HepG2 (cell line): Measurements from ENCODE around the gene CIAO3. TPM values are rescaled to one million over a fixed set of nuclear protein-coding genes. Genes with fewer than 3 reads are reported as not detected.

Experiments
- BCL6 ChIP-seq: IDR thresholded peaks from 2 replicates; pipeline ENCODE4 v1.6.1; 2016; ENCODE audit warnings: missing genetic modification reagents, missing compliant biosample characterization
- ELF4 ChIP-seq: sonication (generic); formaldehyde crosslinking; IDR thresholded peaks from 2 replicates; pipeline ENCODE4 v1.5.0; 2020; ENCODE audit warnings: missing genetic modification reagents, mild to moderate bottlenecking, moderate library complexity, borderline replicate concordance
- ETV5 ChIP-seq: IDR thresholded peaks from 2 replicates; pipeline ENCODE4 v1.6.1; 2018; ENCODE audit warnings: missing biosample characterization, missing genetic modification reagents, inconsistent platforms, borderline replicate concordance
- HOXA7 ChIP-seq: sonication (generic); formaldehyde crosslinking; IDR thresholded peaks from 2 replicates; pipeline ENCODE4 v1.8.1; 2022; ENCODE audit warnings: mild to moderate bottlenecking, missing genetic modification reagents, moderate library complexity
- IKZF1 ChIP-seq: fragments of 450-650 bp; IDR thresholded peaks from 2 replicates; pipeline ENCODE4 v1.7.1; 2016
- MAZ ChIP-seq, 2 experiments: sonication (generic) in 1 of 2; formaldehyde crosslinking in 1 of 2; IDR thresholded peaks; 2 replicates each; pipeline versions ENCODE4 v1.5.0 to v1.6.1; 2012 to 2020; ENCODE audit warnings: low read depth in 2 of 2, mild to moderate bottlenecking in 2 of 2, borderline replicate concordance in 1 of 2, improper control_type of control experiment in 1 of 2, low read length in 1 of 2, missing genetic modification reagents in 1 of 2, moderate library complexity in 1 of 2
- MTA3 ChIP-seq: sonication (generic); formaldehyde crosslinking; IDR thresholded peaks from 2 replicates; pipeline ENCODE4 v1.4.0; 2020; ENCODE audit warnings: missing genetic modification reagents
- NBN ChIP-seq: fragments of 450-650 bp; conservative IDR thresholded peaks from 2 replicates; pipeline ENCODE4 v1.6.1; 2017
- RXRB ChIP-seq: IDR thresholded peaks from 2 replicates; pipeline ENCODE4 v1.6.1; 2016; ENCODE audit warnings: borderline replicate concordance, missing genetic modification reagents, missing compliant biosample characterization
- ZBTB26 ChIP-seq: IDR thresholded peaks from 2 replicates; pipeline ENCODE4 v1.6.1; 2016; ENCODE audit warnings: missing compliant biosample characterization, missing genetic modification reagents, borderline replicate concordance
- ZFP90 ChIP-seq: sonication (generic); formaldehyde crosslinking; IDR thresholded peaks from 2 replicates; pipeline ENCODE4 v1.8.0; 2022; ENCODE audit warnings: missing genetic modification reagents, mild to moderate bottlenecking, inconsistent platforms, borderline replicate concordance
- ZFYVE20 ChIP-seq: sonication (generic); formaldehyde crosslinking; IDR thresholded peaks from 2 replicates; pipeline ENCODE4 v1.8.0; 2023; ENCODE audit warnings: low read depth, mild to moderate bottlenecking, moderate library complexity, missing genetic modification reagents, borderline replicate concordance
- ZIK1 ChIP-seq: sonication (generic); formaldehyde crosslinking; IDR thresholded peaks from 2 replicates; pipeline ENCODE4 v1.5.0; 2020; ENCODE audit warnings: mild to moderate bottlenecking, low read depth, missing genetic modification reagents, borderline replicate concordance
- ZNF10 ChIP-seq: sonication (generic); formaldehyde crosslinking; IDR thresholded peaks from 2 replicates; pipeline ENCODE4 v1.4.0; 2020; ENCODE audit warnings: mild to moderate bottlenecking, low read depth, missing genetic modification reagents, borderline replicate concordance
- ZNF556 ChIP-seq: sonication (generic); formaldehyde crosslinking; IDR thresholded peaks from 2 replicates; pipeline ENCODE4 v1.4.0; 2020; ENCODE audit warnings: mild to moderate bottlenecking, missing genetic modification reagents, borderline replicate concordance
- ZNF775 ChIP-seq: sonication (generic); formaldehyde crosslinking; IDR thresholded peaks from 2 replicates; pipeline ENCODE4 v1.4.0; 2020; ENCODE audit warnings: missing genetic modification reagents, mild to moderate bottlenecking, moderate library complexity, borderline replicate concordance
- polyA plus RNA-seq, 8 experiments: library from polyadenylated mRNA; depleted of rRNA in 3 of 8; stranded (reverse) in 7 of 8; unstranded in 1 of 8; fragments of >200 nt; fragmentation: Illumina TruSeq in 4 of 8; extraction: Trizol in 4 of 8; gene quantifications; 2 replicates each; pipeline versions ENCODE4 v1.2.1 to v1.2.3, GENCODE V29; 2011 to 2016; ENCODE audit warnings: low read depth in 4 of 8, missing spikeins in 1 of 8, mixed read lengths in 1 of 8; ENCODE audit not compliant: insufficient read depth in 1 of 8
- total RNA-seq, 5 experiments: library from RNA; depleted of rRNA; stranded (reverse); fragments of >200 nt; fragmentation: Illumina TruSeq; extraction: Trizol; gene quantifications; 2 replicates each; pipeline ENCODE4 v1.2.3, GENCODE V29; 2016; ENCODE audit warnings: low read depth in 1 of 5
- TF ChIP-seq, protein P1 (sequence below): sonication (generic); formaldehyde crosslinking; IDR thresholded peaks from 2 replicates; pipeline ENCODE4 v1.4.0; 2020; ENCODE audit warnings: missing genetic modification reagents
- TF ChIP-seq, protein P2 (sequence below): sonication (generic); formaldehyde crosslinking; IDR thresholded peaks from 2 replicates; pipeline ENCODE4 v1.5.0; 2020; ENCODE audit warnings: missing genetic modification reagents
- TF ChIP-seq, protein P3 (sequence below): sonication (generic); formaldehyde crosslinking; conservative IDR thresholded peaks from 2 replicates; pipeline ENCODE4 v1.5.0; 2020; ENCODE audit warnings: missing genetic modification reagents
- TF ChIP-seq, protein P4 (sequence below): sonication (generic); formaldehyde crosslinking; IDR thresholded peaks from 2 replicates; pipeline ENCODE4 v1.8.1; 2023; ENCODE audit warnings: missing genetic modification reagents, inconsistent platforms, borderline replicate concordance

The CIAO3 gene
- total and polyA plus RNA-seq, 2 of the 13 experiments (the other 11 are each of a cell fraction or from before 2014, with no cell fraction given): 21.7 to 25.0 TPM

GRCh38 chr16:700684-701584, 39.9 kb downstream of the CIAO3 start (continued):
- 0 out of 2 replicates have a peak, but pooled peaks have one; percentile 61 for TF ChIP-seq ZNF556 (CRISPR knock-in tag)
- peak; percentile 70; the same call in 1 of the 2 replicates for TF ChIP-seq ZFP90 (CRISPR knock-in tag)
- TF ChIP-seq, protein P1, sequence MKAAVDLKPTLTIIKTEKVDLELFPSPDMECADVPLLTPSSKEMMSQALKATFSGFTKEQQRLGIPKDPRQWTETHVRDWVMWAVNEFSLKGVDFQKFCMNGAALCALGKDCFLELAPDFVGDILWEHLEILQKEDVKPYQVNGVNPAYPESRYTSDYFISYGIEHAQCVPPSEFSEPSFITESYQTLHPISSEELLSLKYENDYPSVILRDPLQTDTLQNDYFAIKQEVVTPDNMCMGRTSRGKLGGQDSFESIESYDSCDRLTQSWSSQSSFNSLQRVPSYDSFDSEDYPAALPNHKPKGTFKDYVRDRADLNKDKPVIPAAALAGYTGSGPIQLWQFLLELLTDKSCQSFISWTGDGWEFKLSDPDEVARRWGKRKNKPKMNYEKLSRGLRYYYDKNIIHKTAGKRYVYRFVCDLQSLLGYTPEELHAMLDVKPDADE: no peak
- no peak for TF ChIP-seq MTA3
- no peak for TF ChIP-seq ZNF10 (CRISPR knock-in tag)
- TF ChIP-seq ZFYVE20: peak; percentile 89; the same call in 1 of the 2 replicates
- no peak for TF ChIP-seq NBN
- TF ChIP-seq, protein P2, sequence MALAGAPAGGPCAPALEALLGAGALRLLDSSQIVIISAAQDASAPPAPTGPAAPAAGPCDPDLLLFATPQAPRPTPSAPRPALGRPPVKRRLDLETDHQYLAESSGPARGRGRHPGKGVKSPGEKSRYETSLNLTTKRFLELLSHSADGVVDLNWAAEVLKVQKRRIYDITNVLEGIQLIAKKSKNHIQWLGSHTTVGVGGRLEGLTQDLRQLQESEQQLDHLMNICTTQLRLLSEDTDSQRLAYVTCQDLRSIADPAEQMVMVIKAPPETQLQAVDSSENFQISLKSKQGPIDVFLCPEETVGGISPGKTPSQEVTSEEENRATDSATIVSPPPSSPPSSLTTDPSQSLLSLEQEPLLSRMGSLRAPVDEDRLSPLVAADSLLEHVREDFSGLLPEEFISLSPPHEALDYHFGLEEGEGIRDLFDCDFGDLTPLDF (CRISPR knock-in tag): no peak
- no peak for TF ChIP-seq MAZ (IDR thresholded peaks at IDR 0.05; ENCODE audit: borderline replicate concordance, low read depth, low read length)
- TF ChIP-seq MAZ (CRISPR knock-in tag; IDR thresholded peaks at IDR 0.05; ENCODE audit: low read depth): peak; percentile 61
- no peak for TF ChIP-seq ZIK1
- TF ChIP-seq, protein P3, sequence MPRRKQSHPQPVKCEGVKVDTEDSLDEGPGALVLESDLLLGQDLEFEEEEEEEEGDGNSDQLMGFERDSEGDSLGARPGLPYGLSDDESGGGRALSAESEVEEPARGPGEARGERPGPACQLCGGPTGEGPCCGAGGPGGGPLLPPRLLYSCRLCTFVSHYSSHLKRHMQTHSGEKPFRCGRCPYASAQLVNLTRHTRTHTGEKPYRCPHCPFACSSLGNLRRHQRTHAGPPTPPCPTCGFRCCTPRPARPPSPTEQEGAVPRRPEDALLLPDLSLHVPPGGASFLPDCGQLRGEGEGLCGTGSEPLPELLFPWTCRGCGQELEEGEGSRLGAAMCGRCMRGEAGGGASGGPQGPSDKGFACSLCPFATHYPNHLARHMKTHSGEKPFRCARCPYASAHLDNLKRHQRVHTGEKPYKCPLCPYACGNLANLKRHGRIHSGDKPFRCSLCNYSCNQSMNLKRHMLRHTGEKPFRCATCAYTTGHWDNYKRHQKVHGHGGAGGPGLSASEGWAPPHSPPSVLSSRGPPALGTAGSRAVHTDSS (CRISPR knock-in tag): no peak
- TF ChIP-seq ELF4 (CRISPR knock-in tag): no peak
- TF ChIP-seq RXRB (CRISPR knock-in tag): no peak
- no peak for TF ChIP-seq ZBTB26 (CRISPR knock-in tag)
- TF ChIP-seq HOXA7 (CRISPR knock-in tag): no peak
- 0 out of 2 replicates have a peak, but pooled peaks have one; percentile 13 for TF ChIP-seq ETV5
- TF ChIP-seq, protein P4, sequence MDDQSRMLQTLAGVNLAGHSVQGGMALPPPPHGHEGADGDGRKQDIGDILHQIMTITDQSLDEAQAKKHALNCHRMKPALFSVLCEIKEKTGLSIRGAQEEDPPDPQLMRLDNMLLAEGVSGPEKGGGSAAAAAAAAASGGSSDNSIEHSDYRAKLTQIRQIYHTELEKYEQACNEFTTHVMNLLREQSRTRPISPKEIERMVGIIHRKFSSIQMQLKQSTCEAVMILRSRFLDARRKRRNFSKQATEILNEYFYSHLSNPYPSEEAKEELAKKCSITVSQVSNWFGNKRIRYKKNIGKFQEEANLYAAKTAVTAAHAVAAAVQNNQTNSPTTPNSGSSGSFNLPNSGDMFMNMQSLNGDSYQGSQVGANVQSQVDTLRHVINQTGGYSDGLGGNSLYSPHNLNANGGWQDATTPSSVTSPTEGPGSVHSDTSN: peak; percentile 83; the same call in 1 of the 2 replicates
- no peak for TF ChIP-seq ZNF775 (CRISPR knock-in tag)
- TF ChIP-seq IKZF1: no peak
- TF ChIP-seq BCL6 (CRISPR knock-in tag): no peak
